Suprapubic skin (tissue), 3 donors: ENCODE measurements around the gene CASQ2.

Experiments
- CTCF ChIP-seq, 2 donors: fragments of 200-600 bp in 1 of 2; fragments of 450-650 bp in 1 of 2; sonication (generic) in 1 of 2; IDR thresholded peaks; one replicate each; pipeline ENCODE4 v1.5.1; 2016 to 2019; ENCODE audit warnings: antibody characterized with exemption in 2 of 2, mild to moderate bottlenecking in 1 of 2, moderate library complexity in 1 of 2
- POLR2A ChIP-seq, 2 donors: fragments of 450-650 bp; IDR thresholded peaks; one replicate each; pipeline ENCODE4 v1.6.1; 2017; ENCODE audit warnings: antibody characterized with exemption in 2 of 2, mild to moderate bottlenecking in 2 of 2, moderate library complexity in 2 of 2

- TF ChIP-seq POLR2A (IDR thresholded peaks at IDR 0.05) (no peak), CTCF (IDR thresholded peaks at IDR 0.05) (no peak)
Measured at GRCh38 chr1:115726570-115726969, 41.9 kb downstream of the CASQ2 start.
